ENCODE data around the gene SLC22A9.
"Not testable (repeated sequence)": the region's sequence is repeated elsewhere in the genome, so short reads cannot be mapped to it uniquely, and the experiment has no call there.

Gene SLC22A9

DNA sequence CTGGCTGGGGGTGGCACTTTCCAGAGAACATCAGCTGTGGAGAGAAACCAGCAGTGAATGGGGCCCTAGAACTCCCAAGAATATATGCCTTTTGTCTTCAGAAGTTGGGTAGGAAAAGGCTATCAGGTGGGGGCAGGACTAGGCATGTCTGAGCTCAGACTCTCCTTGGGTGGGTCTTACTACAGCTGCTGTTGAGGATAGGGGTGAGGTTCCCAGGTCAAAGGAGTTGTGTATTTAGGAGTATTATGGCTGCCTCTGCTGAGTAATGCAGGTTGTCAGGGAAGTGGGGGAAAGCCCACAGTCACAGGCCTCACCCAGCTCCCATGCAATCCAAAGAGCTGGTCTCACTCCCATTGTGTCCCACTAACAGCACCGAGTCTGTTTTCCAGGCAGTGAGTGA, 26.1 kb downstream of the SLC22A9 start:
- Histone ChIP-seq H3K4me2 (ENCODE audit: low read length) (no peak overlapping the region), H3K4me1 (ENCODE audit: control insufficient read depth, insufficient read depth, low read length) (no peaks in the 10 kb centered on the region), H3K4me3 (ENCODE audit: low read length) (no peak overlapping the region), H3K9ac (ENCODE audit: low read depth, low read length) (no peak overlapping the region), H3K9me3 (replicated peaks; ENCODE audit: low read length) (no peaks in the 10 kb centered on the region), H3K27me3 (ENCODE audit: control insufficient read depth, insufficient read depth, low read length) (no peaks in the 10 kb centered on the region), H3K36me3 (ENCODE audit: insufficient read depth, low read length) (no peaks in the 10 kb centered on the region)

DNA sequence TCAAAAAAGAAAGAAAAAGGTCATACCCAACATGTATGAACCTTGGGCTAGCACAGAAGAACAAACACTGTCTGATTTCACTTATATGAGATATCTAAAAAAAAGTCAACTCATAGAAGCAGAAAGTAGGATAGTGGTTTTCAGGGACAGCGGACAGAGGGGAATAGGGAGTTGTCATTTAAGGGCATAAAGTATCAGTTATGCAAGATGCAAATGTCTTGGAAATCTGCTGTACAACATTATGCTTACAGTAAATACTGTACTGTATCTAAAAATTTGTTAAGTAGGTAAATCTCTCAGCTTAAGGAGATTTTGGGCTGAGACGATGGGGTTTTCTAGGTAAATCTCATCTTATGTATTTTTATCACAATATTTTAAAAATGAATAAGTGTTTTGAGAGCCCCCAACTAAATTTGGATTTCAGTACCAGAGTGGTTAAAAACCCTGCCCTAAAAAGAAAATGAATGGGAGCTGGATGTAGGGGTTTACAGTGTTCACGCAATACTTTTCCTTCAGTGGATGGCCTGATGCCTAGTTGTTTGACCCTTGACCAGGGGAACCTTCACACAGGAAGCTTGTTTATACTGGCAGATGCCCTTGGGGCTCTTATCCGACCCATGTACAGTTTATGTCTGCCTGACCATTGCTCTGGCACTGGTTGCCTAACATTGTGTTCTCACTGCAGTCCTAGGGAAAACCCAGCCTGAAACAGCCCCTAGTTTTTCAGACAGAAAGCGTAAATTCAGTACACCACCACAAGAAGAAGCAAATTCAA, 34.8 kb downstream of the SLC22A9 start:
- Histone ChIP-seq H3K36me3 (ENCODE audit: insufficient read depth, low read length) (no peaks in the 10 kb centered on the region), H3K4me3 (ENCODE audit: low read length) (no peak overlapping the region), H3K27me3 (ENCODE audit: control insufficient read depth, insufficient read depth, low read length) (peaks cover 12% of the 10 kb centered on the region), H3K4me1 (ENCODE audit: control insufficient read depth, insufficient read depth, low read length) (no peaks in the 10 kb centered on the region), H3K4me2 (ENCODE audit: low read length) (no peak overlapping the region), H3K9me3 (replicated peaks; ENCODE audit: low read length) (no peaks in the 10 kb centered on the region), H3K9ac (ENCODE audit: low read depth, low read length) (no peak overlapping the region)

DNA sequence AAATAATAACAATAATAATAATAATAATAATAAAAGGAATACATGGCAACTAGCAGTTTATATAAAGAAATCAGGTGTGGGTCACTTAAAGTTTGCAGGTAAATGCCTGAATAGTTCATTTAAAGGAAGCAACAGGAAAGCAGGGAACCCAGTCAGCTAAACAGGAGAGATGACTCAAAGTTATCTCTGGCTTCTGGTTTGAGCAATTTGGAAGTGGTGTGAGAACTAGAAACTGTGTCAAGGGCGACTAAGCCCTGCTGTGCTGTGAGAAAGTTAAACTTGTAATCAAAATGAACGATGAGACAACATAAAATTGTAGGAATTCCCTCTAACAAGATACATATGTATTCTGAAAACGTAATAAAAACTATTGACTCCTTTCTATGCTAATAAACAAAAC, 35.5 kb downstream of the SLC22A9 start:
- Histone ChIP-seq H3K9ac (ENCODE audit: low read depth, low read length) (no peak overlapping the region), H3K36me3 (ENCODE audit: insufficient read depth, low read length) (no peaks in the 10 kb centered on the region), H3K4me1 (ENCODE audit: control insufficient read depth, insufficient read depth, low read length) (no peaks in the 10 kb centered on the region), H3K9me3 (replicated peaks; ENCODE audit: low read length) (no peaks in the 10 kb centered on the region), H3K27me3 (ENCODE audit: control insufficient read depth, insufficient read depth, low read length) (peaks cover 12% of the 10 kb centered on the region), H3K4me3 (ENCODE audit: low read length) (no peak overlapping the region), H3K4me2 (ENCODE audit: low read length) (no peak overlapping the region)

DNA sequence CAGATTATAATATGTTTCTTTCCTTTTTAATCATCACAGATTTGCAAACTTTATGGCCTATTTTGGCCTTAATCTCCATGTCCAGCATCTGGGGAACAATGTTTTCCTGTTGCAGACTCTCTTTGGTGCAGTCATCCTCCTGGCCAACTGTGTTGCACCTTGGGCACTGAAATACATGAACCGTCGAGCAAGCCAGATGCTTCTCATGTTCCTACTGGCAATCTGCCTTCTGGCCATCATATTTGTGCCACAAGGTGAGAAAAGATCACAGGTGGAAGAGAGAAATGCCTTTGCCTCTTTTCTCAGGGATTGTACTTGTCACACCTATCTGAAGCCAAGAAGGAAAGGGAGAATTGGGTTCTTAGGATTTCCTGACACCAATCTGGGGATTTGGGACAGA, 36.9 kb downstream of the SLC22A9 start:
- Histone ChIP-seq H3K4me3 (ENCODE audit: low read length) (no peak overlapping the region), H3K36me3 (ENCODE audit: insufficient read depth, low read length) (no peaks in the 10 kb centered on the region), H3K4me1 (ENCODE audit: control insufficient read depth, insufficient read depth, low read length) (no peaks in the 10 kb centered on the region), H3K9me3 (replicated peaks; ENCODE audit: low read length) (no peaks in the 10 kb centered on the region), H3K27me3 (ENCODE audit: control insufficient read depth, insufficient read depth, low read length) (peaks cover 12% of the 10 kb centered on the region), H3K9ac (ENCODE audit: low read depth, low read length) (no peak overlapping the region), H3K4me2 (ENCODE audit: low read length) (no peak overlapping the region)

DNA sequence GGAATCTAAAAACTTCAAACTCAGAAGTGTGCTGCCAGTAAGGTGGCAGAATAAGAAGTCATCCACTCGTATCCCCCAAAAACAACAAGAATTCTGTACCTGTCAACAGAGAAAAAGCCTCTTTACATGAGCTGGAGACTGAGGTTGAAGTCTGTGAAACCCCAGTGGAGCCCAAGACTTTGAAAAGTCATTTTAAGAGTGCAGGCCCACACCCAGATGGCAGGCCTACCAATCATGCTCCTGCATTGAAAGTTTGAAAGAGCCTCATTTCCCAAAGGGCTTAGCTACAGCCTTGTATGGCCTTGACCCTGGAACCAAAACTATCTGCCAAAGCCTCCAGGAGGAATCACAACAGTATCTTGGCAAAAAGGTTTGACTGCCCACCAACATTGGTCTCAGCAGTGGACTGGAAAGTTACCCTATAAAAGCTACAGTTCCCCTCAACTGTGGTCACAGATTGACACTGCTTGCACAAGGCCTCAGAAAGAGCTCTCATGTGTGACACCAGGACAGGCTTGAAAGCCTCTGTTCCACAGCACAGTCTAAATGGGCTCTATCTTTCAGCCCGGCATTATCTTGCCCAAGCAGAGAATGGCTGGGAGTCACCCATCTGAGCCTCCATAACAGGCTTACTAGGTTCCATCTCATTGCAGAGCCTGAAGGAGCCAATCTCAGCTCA, 47.7 kb downstream of the SLC22A9 start:
- H3K27me3 ChIP-seq (ENCODE audit: control insufficient read depth, insufficient read depth, low read length): peaks cover 4% of the 10 kb centered on the region
- no peaks in the 10 kb centered on the region for H3K4me1 ChIP-seq (ENCODE audit: control insufficient read depth, insufficient read depth, low read length)
- no peak overlapping the region for H3K4me2 ChIP-seq (ENCODE audit: low read length)
- H3K36me3 ChIP-seq (ENCODE audit: insufficient read depth, low read length): no peaks in the 10 kb centered on the region
- no peak overlapping the region for H3K9ac ChIP-seq (ENCODE audit: low read depth, low read length)
- H3K4me3 ChIP-seq (ENCODE audit: low read length): no peak overlapping the region
- H3K9me3 ChIP-seq (replicated peaks; ENCODE audit: low read length): no peaks in the 10 kb centered on the region

DNA sequence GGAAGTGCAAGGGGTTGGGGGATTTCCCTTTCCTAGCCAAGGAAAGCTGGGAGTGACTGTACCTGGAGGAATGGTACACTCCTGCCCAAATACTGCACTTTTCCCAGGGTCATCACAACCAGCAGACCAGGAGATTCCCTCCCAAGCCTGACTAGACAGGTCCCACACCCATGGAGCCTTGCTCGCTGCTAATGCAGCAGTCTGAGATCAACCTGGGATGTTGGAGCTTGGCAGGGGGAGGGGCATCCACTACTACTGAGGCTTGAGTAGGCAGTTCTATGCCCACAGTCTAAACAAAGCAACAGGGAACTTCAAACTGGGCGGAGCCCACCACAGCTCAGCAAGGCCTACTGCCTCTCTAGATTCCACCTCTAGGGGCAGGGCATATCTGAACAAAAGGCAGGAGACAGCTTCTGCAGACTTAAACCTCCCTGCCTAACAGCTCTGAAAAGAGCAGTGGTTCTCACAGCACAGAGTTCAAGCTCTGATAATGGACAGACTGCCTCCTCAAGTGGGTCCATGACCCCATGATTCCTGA, 58.5 kb downstream of the SLC22A9 start:
- Histone ChIP-seq H3K4me3 (ENCODE audit: low read length) (no peak overlapping the region), H3K4me1 (ENCODE audit: control insufficient read depth, insufficient read depth, low read length) (no peaks in the 10 kb centered on the region), H3K27me3 (ENCODE audit: control insufficient read depth, insufficient read depth, low read length) (no peaks in the 10 kb centered on the region), H3K4me2 (ENCODE audit: low read length) (no peak overlapping the region), H3K36me3 (ENCODE audit: insufficient read depth, low read length) (no peaks in the 10 kb centered on the region), H3K9me3 (replicated peaks; ENCODE audit: low read length) (no peaks in the 10 kb centered on the region), H3K9ac (ENCODE audit: low read depth, low read length) (no peak overlapping the region)

DNA sequence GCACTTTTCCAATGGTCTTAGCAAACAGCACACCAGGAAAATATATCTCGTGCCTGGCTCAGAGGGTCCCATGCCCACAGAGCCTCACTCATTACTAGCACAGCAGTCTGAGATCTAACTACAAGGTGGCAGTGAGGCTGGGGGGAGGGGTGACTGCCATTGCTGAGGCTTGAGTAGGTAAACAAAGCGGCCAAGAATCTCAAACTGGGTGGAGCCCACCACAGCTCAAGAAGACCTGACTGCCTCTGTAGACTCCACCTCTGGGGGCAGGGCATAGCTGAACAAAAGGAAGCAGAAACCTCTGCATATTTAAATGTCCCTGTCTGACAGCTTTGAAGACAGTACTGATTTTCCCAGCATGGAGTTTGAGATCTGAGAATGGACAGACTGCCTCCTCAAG, 61.1 kb downstream of the SLC22A9 start:
- not testable (repeated sequence) for H3K36me3 ChIP-seq (ENCODE audit: insufficient read depth, low read length); H3K4me3 ChIP-seq (ENCODE audit: low read length); H3K9ac ChIP-seq (ENCODE audit: low read depth, low read length); H3K4me2 ChIP-seq (ENCODE audit: low read length); H3K4me1 ChIP-seq (ENCODE audit: control insufficient read depth, insufficient read depth, low read length); H3K9me3 ChIP-seq (replicated peaks; ENCODE audit: low read length); H3K27me3 ChIP-seq (ENCODE audit: control insufficient read depth, insufficient read depth, low read length)

DNA sequence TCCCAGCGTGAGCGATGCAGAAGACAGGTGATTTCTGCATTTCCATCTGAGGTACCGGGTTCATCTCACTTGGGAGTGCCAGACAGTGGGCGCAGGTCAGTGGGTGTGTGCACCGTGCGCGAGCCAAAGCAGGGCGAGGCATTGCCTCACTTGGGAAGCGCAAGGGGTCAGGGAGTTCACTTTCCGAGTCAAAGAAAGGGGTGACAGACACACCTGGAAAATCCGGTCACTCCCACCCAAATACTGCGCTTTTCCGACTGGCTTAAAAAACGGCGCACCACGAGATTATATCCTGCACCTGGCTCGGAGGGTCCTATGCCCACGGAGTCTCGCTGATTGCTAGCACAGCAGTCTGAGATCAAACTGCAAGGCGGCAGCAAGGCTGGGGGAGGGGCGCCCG, 65.8 kb downstream of the SLC22A9 start:
- H3K4me1 ChIP-seq (ENCODE audit: control insufficient read depth, insufficient read depth, low read length); H3K27me3 ChIP-seq (ENCODE audit: control insufficient read depth, insufficient read depth, low read length); H3K9ac ChIP-seq (ENCODE audit: low read depth, low read length); H3K9me3 ChIP-seq (replicated peaks; ENCODE audit: low read length); H3K4me3 ChIP-seq (ENCODE audit: low read length); H3K4me2 ChIP-seq (ENCODE audit: low read length); H3K36me3 ChIP-seq (ENCODE audit: insufficient read depth, low read length): not testable (repeated sequence)

DNA sequence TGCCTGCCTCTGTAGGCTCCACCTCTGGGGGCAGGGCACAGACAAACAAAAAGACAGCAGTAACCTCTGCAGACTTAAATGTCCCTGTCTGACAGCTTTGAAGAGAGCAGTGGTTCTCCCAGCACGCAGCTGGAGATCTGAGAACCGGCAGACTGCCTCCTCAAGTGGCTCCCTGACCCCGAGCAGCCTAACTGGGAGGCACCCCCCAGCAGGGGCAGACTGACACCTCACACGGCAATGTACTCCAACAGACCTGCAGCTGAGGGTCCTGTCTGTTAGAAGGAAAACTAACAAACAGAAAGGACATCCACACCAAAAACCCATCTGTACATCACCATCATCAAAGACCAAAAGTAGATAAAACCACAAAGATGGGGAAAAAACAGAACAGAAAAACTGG, 66.2 kb downstream of the SLC22A9 start:
- not testable (repeated sequence) for H3K36me3 ChIP-seq (ENCODE audit: insufficient read depth, low read length); H3K4me2 ChIP-seq (ENCODE audit: low read length); H3K9ac ChIP-seq (ENCODE audit: low read depth, low read length); H3K27me3 ChIP-seq (ENCODE audit: control insufficient read depth, insufficient read depth, low read length); H3K4me1 ChIP-seq (ENCODE audit: control insufficient read depth, insufficient read depth, low read length); H3K4me3 ChIP-seq (ENCODE audit: low read length); H3K9me3 ChIP-seq (replicated peaks; ENCODE audit: low read length)

DNA sequence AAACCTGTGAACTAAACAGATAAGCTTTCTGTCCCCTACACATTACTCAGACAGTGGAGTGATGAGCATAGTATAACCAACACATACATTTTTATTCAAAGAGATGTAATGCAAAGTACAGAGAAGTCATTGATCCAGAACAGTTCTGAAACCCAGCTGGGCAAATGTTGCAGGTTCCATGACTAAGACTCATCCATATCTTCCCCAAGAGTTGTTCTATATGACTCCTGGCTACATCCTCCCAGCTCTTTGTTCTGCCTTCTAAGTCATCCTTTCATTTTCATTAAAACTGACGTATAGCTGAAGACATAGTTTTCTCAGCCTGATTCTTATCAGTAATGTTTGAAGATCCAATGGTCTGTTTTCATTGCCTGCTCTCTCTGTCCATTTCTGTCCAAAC, 74.1 kb downstream of the SLC22A9 start:
- peaks cover 14% of the 10 kb centered on the region for H3K27me3 ChIP-seq (ENCODE audit: control insufficient read depth, insufficient read depth, low read length)
- no peaks in the 10 kb centered on the region for H3K9me3 ChIP-seq (replicated peaks; ENCODE audit: low read length)
- no peak overlapping the region for H3K4me2 ChIP-seq (ENCODE audit: low read length)

DNA sequence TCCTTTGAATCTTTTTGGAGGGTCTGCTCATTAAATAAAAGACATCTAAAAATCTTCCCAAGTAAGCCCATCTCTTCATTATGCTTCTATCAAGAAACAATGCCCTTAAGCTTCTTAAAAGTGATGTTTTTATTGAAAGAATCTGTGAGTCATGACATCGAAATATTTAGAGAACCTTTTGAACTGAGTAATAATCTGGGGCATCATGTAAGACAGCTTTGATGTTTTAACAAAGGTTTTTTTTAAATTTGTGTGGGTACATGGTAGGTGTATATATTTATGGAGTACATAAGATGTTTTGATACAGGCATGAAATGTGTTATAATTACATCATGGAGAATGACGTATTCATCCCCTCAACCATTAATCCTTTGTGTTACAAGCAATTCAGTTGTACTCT, 74.6 kb downstream of the SLC22A9 start:
- Histone ChIP-seq H3K27me3 (ENCODE audit: control insufficient read depth, insufficient read depth, low read length) (peaks cover 16% of the 10 kb centered on the region), H3K4me2 (ENCODE audit: low read length) (no peak overlapping the region), H3K4me1 (ENCODE audit: control insufficient read depth, insufficient read depth, low read length) (no peaks in the 10 kb centered on the region), H3K9me3 (replicated peaks; ENCODE audit: low read length) (no peaks in the 10 kb centered on the region), H3K36me3 (ENCODE audit: insufficient read depth, low read length) (no peaks in the 10 kb centered on the region), H3K4me3 (ENCODE audit: low read length) (no peak overlapping the region), H3K9ac (ENCODE audit: low read depth, low read length) (no peak overlapping the region)

More for the DNA sequence above, 74.1 kb downstream of the SLC22A9 start:
- Histone ChIP-seq H3K4me3 (ENCODE audit: low read length) (no peak overlapping the region), H3K36me3 (ENCODE audit: insufficient read depth, low read length) (no peaks in the 10 kb centered on the region), H3K4me1 (ENCODE audit: control insufficient read depth, insufficient read depth, low read length) (no peaks in the 10 kb centered on the region), H3K9ac (ENCODE audit: low read depth, low read length) (no peak overlapping the region)

DNA sequence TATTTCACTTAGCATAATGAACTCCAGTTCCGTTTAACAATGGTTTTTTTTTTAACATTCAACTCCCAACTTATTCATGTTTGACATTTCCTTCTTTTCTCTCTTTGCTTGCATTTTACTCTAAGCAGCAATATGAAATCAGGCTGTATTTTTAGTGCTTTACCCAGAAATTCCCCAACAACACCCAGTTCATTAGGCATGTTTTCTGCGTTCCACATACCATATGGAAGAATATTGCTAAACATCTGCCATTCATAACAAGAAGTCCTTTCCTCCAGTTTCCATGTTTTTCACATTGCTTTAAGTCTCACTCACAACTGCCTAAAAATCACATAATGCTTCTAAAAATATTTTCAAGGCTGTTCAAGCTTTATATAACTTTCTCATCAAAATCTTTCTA, 75.5 kb downstream of the SLC22A9 start:
- peaks cover 18% of the 10 kb centered on the region for H3K27me3 ChIP-seq (ENCODE audit: control insufficient read depth, insufficient read depth, low read length)
- no peak overlapping the region for H3K9ac ChIP-seq (ENCODE audit: low read depth, low read length)
- H3K4me3 ChIP-seq (ENCODE audit: low read length): no peak overlapping the region
- no peaks in the 10 kb centered on the region for H3K36me3 ChIP-seq (ENCODE audit: insufficient read depth, low read length)
- no peaks in the 10 kb centered on the region for H3K9me3 ChIP-seq (replicated peaks; ENCODE audit: low read length)
- H3K4me1 ChIP-seq (ENCODE audit: control insufficient read depth, insufficient read depth, low read length): no peaks in the 10 kb centered on the region
- H3K4me2 ChIP-seq (ENCODE audit: low read length): no peak overlapping the region

Measured in skeletal muscle satellite cell (primary cell).